HUES6 (cell line): ENCODE data around the gene FRMD8.

Experiments
- H3K27ac ChIP-seq: 2 replicates; pipeline ENCODE4 v1.7.0; 2013; ENCODE audit warnings: low read depth, mild to moderate bottlenecking, low read length, inconsistent platforms
- H3K27me3 ChIP-seq: 2 replicates; pipeline ENCODE4 v1.6.1; 2013; ENCODE audit warnings: low read length; ENCODE audit not compliant: control insufficient read depth, insufficient read depth
- H3K36me3 ChIP-seq: 2 replicates; pipeline ENCODE4 v1.6.1; 2013; ENCODE audit warnings: low read length; ENCODE audit not compliant: control insufficient read depth, insufficient read depth
- H3K4me1 ChIP-seq: 2 replicates; pipeline ENCODE4 v1.6.1; 2013; ENCODE audit warnings: low read length; ENCODE audit not compliant: control insufficient read depth, insufficient read depth
- H3K4me3 ChIP-seq: 2 replicates; pipeline ENCODE4 v1.5.1; 2013; ENCODE audit warnings: low read depth, low read length
- H3K9ac ChIP-seq: one replicate; pipeline ENCODE4 v1.6.1; 2013; ENCODE audit warnings: mild to moderate bottlenecking, low read length
- H3K9me3 ChIP-seq: 2 replicates; pipeline ENCODE4 v1.6.1; 2013; ENCODE audit warnings: low read depth, low read length; ENCODE audit not compliant: control insufficient read depth, insufficient read depth

Gene FRMD8

GRCh38 chr11:65422633-65423515 is 36.4 kb downstream of the FRMD8 start, which contains the start of gene NEAT1:
TSS of gene NEAT1 (plus strand) at chr11:65422798.
- H3K4me3 ChIP-seq = peak within 1 kb of the TSS; percentile 77
- H3K9me3 ChIP-seq = no peaks in the 10 kb centered on the region
- peaks cover 62% of the 10 kb centered on the region for H3K4me1 ChIP-seq
- peak within 1 kb of the TSS; percentile 97 for H3K27ac ChIP-seq
- H3K9ac ChIP-seq = peak within 1 kb of the TSS; percentile 96
- H3K36me3 ChIP-seq = peaks cover 28% of the 10 kb centered on the region; the same call in 1 of the 2 replicates
- H3K27me3 ChIP-seq = no peaks in the 10 kb centered on the region

GRCh38 chr11:65423516-65424204 is 37.2 kb downstream of the FRMD8 start:
- Histone ChIP-seq H3K9me3 (no peaks in the 10 kb centered on the region), H3K4me1 (peaks cover 62% of the 10 kb centered on the region), H3K9ac (peak overlapping the region; percentile 96), H3K27me3 (no peaks in the 10 kb centered on the region), H3K4me3 (peak overlapping the region; percentile 77), H3K27ac (peak overlapping the region; percentile 97; the same call in 1 of the 2 replicates), H3K36me3 (peaks cover 33% of the 10 kb centered on the region; the same call in 1 of the 2 replicates)

GRCh38 chr11:65424205-65425104 is 38.0 kb downstream of the FRMD8 start:
- Histone ChIP-seq H3K4me1 (peaks cover 62% of the 10 kb centered on the region), H3K9me3 (no peaks in the 10 kb centered on the region), H3K27me3 (no peaks in the 10 kb centered on the region), H3K9ac (peak overlapping the region; percentile 96), H3K27ac (peak overlapping the region; percentile 97; the same call in 1 of the 2 replicates), H3K36me3 (peaks cover 33% of the 10 kb centered on the region; the same call in 1 of the 2 replicates), H3K4me3 (peak overlapping the region; percentile 77)

GRCh38 chr11:65425105-65425970 is 38.9 kb downstream of the FRMD8 start:
- Histone ChIP-seq H3K4me3 (peak overlapping the region; percentile 77), H3K4me1 (peaks cover 62% of the 10 kb centered on the region), H3K27ac (no peak overlapping the region)

GRCh38 chr11:65425971-65426838 is 39.8 kb downstream of the FRMD8 start:
- H3K9ac ChIP-seq = peak overlapping the region; percentile 96
- H3K36me3 ChIP-seq = peaks cover 45% of the 10 kb centered on the region; the same call in 1 of the 2 replicates
- H3K27me3 ChIP-seq = no peaks in the 10 kb centered on the region
- H3K27ac ChIP-seq = no peak overlapping the region
- peaks cover 57% of the 10 kb centered on the region for H3K4me1 ChIP-seq
- H3K4me3 ChIP-seq = peak overlapping the region; percentile 77
- H3K9me3 ChIP-seq = no peaks in the 10 kb centered on the region

More at GRCh38 chr11:65425105-65425970, 38.9 kb downstream of the FRMD8 start:
- peaks cover 38% of the 10 kb centered on the region; the same call in 1 of the 2 replicates for H3K36me3 ChIP-seq
- no peaks in the 10 kb centered on the region for H3K27me3 ChIP-seq
- H3K9ac ChIP-seq = peak overlapping the region; percentile 96
- no peaks in the 10 kb centered on the region for H3K9me3 ChIP-seq

GRCh38 chr11:65426839-65427690 is 40.6 kb downstream of the FRMD8 start:
- Histone ChIP-seq H3K9me3 (no peaks in the 10 kb centered on the region), H3K27me3 (no peaks in the 10 kb centered on the region), H3K4me3 (peak overlapping the region; percentile 77), H3K4me1 (peaks cover 50% of the 10 kb centered on the region), H3K36me3 (peaks cover 45% of the 10 kb centered on the region; the same call in 1 of the 2 replicates), H3K9ac (peak overlapping the region; percentile 96), H3K27ac (no peak overlapping the region)

- H3K4me3 ChIP-seq = peak overlapping the region; percentile 77; the same call in 1 of the 2 replicates
- H3K9me3 ChIP-seq = no peaks in the 10 kb centered on the region
- H3K36me3 ChIP-seq = peaks cover 45% of the 10 kb centered on the region; the same call in 1 of the 2 replicates
- H3K4me1 ChIP-seq = peaks cover 47% of the 10 kb centered on the region
- H3K27me3 ChIP-seq = no peaks in the 10 kb centered on the region
- peak overlapping the region; percentile 96 for H3K9ac ChIP-seq
- no peak overlapping the region for H3K27ac ChIP-seq
These were observed 41.5 kb downstream of the FRMD8 start for GRCh38 chr11:65427691-65428577.

GRCh38 chr11:65428578-65429067 is 42.2 kb downstream of the FRMD8 start:
- H3K27me3 ChIP-seq = no peaks in the 10 kb centered on the region
- H3K36me3 ChIP-seq = peaks cover 48% of the 10 kb centered on the region; the same call in 1 of the 2 replicates
- H3K4me3 ChIP-seq = peak overlapping the region; percentile 32; the same call in 1 of the 2 replicates
- no peaks in the 10 kb centered on the region for H3K9me3 ChIP-seq
- H3K4me1 ChIP-seq = peaks cover 44% of the 10 kb centered on the region
- H3K27ac ChIP-seq = no peak overlapping the region
- no peak overlapping the region for H3K9ac ChIP-seq
